Renal cortical epithelial cell (primary cell): ENCODE measurements around the gene DENND2A. TPM values are rescaled to one million over a fixed set of nuclear protein-coding genes. Genes with fewer than 3 reads are reported as not detected.

ENCODE experiments used
- DNase-seq: peaks from one replicate; pipeline ENCODE4 v3.0.0-alpha.2; 2011; ENCODE audit warnings: low read depth
- total RNA-seq: library from RNA; depleted of rRNA; stranded (reverse); fragments of >200 nt; gene quantifications from 2 replicates; pipeline ENCODE4 v1.2.3, GENCODE V29; 2014

DENND2A gene
- total RNA-seq, 1 donor from 2014 or later: 67.9 TPM

- no peak for DNase-seq
Observed at GRCh38 chr7:140619176-140619575, 21.4 kb downstream of the DENND2A start.

GRCh38 chr7:140618306-140618705 is 22.3 kb downstream of the DENND2A start:
- DNase-seq: no peak

GRCh38 chr7:140617081-140617480 is 23.5 kb downstream of the DENND2A start:
- no peak for DNase-seq

- DNase-seq: no peak
Observed at GRCh38 chr7:140616328-140616727, 24.3 kb downstream of the DENND2A start.

GRCh38 chr7:140611641-140612040 is 29.0 kb downstream of the DENND2A start:
- DNase-seq: no peak

- DNase-seq: peak; percentile 52
Observed at GRCh38 chr7:140610204-140611165, 30.1 kb downstream of the DENND2A start.

GRCh38 chr7:140609646-140610045 is 31.0 kb downstream of the DENND2A start:
- DNase-seq: peak; percentile 82

GRCh38 chr7:140607441-140607989 is 33.1 kb downstream of the DENND2A start:
- no peak for DNase-seq

- DNase-seq: peak; percentile 41
Observed at GRCh38 chr7:140605337-140605736, 35.3 kb downstream of the DENND2A start.

- peak; percentile 78 for DNase-seq
Observed at GRCh38 chr7:140604760-140605159, 35.9 kb downstream of the DENND2A start.

- no peak for DNase-seq
Observed at GRCh38 chr7:140604076-140604475, 36.5 kb downstream of the DENND2A start.

- no peak for DNase-seq
Observed at GRCh38 chr7:140601566-140602174, 38.9 kb downstream of the DENND2A start.

- DNase-seq: no peak
Observed at GRCh38 chr7:140600341-140600740, 40.3 kb downstream of the DENND2A start.

- DNase-seq: no peak
Observed at GRCh38 chr7:140597428-140597949, 43.1 kb downstream of the DENND2A start.

GRCh38 chr7:140596519-140597427 is 43.8 kb downstream of the DENND2A start:
- peak; percentile 27 for DNase-seq

GRCh38 chr7:140595468-140596092 is 45.0 kb downstream of the DENND2A start:
- DNase-seq: peak; percentile 47

GRCh38 chr7:140594131-140594691 is 46.4 kb downstream of the DENND2A start:
- no peak for DNase-seq

- DNase-seq: no peak
Observed at GRCh38 chr7:140593672-140593982, 47.0 kb downstream of the DENND2A start.

GRCh38 chr7:140592964-140593671 is 47.5 kb downstream of the DENND2A start:
- DNase-seq: peak; percentile 94
